Fibroblast of skin of scalp (primary cell): ENCODE measurements around the gene LPP.

Source experiments
- DNase-seq: peaks from one replicate; pipeline ENCODE4 v3.0.0-alpha.2; 2013

LPP gene

GRCh38 chr3:188446014-188446413, 292.1 kb downstream of the LPP start:
- no peak for DNase-seq

GRCh38 chr3:188446766-188447165, 292.8 kb downstream of the LPP start:
- DNase-seq = no peak

- no peak for DNase-seq
Observed at GRCh38 chr3:188448813-188449212, 294.9 kb downstream of the LPP start.

- no peak for DNase-seq
Observed at GRCh38 chr3:188449421-188449820, 295.5 kb downstream of the LPP start.

- no peak for DNase-seq
Observed at GRCh38 chr3:188452158-188452772, 298.3 kb downstream of the LPP start.

- no peak for DNase-seq
Observed at GRCh38 chr3:188453431-188454384, 299.8 kb downstream of the LPP start.

GRCh38 chr3:188455748-188456147, 301.8 kb downstream of the LPP start:
- no peak for DNase-seq

GRCh38 chr3:188458756-188459155, 304.8 kb downstream of the LPP start:
- peak; percentile 37 for DNase-seq

- no peak for DNase-seq
Observed at GRCh38 chr3:188465311-188465710, 311.4 kb downstream of the LPP start.

- no peak for DNase-seq
Observed at GRCh38 chr3:188468196-188468595, 314.2 kb downstream of the LPP start.

- DNase-seq = no peak
Observed at GRCh38 chr3:188468662-188469061, 314.7 kb downstream of the LPP start.

- DNase-seq = no peak
Observed at GRCh38 chr3:188469228-188469885, 315.4 kb downstream of the LPP start.

GRCh38 chr3:188470508-188471130, 316.7 kb downstream of the LPP start:
- no peak for DNase-seq

- DNase-seq = no peak
Observed at GRCh38 chr3:188471723-188472122, 317.8 kb downstream of the LPP start.

GRCh38 chr3:188472336-188472735, 318.4 kb downstream of the LPP start:
- peak; percentile 67 for DNase-seq

GRCh38 chr3:188473045-188473444, 319.1 kb downstream of the LPP start:
- DNase-seq = no peak

GRCh38 chr3:188473591-188474288, 319.8 kb downstream of the LPP start:
- DNase-seq = no peak

GRCh38 chr3:188476935-188477334, 323.0 kb downstream of the LPP start:
- no peak for DNase-seq

- DNase-seq = no peak
Observed at GRCh38 chr3:188480011-188480410, 326.1 kb downstream of the LPP start.

- no peak for DNase-seq
Observed at GRCh38 chr3:188482929-188483328, 329.0 kb downstream of the LPP start.

GRCh38 chr3:188486126-188486525, 332.2 kb downstream of the LPP start:
- DNase-seq = peak; percentile 75

GRCh38 chr3:188486952-188487351, 333.0 kb downstream of the LPP start:
- DNase-seq = no peak
